ENCODE data around the gene COA1. TPM values are rescaled to one million over a fixed set of nuclear protein-coding genes. Genes with fewer than 3 reads are reported as not detected.
A peak's percentile ranks its signal among the peaks of the same experiment; 100 is the strongest.
"Not testable (repeated sequence)": the region's sequence is repeated elsewhere in the genome, so short reads cannot be mapped to it uniquely, and the experiment has no call there.

COA1 gene, protein sequence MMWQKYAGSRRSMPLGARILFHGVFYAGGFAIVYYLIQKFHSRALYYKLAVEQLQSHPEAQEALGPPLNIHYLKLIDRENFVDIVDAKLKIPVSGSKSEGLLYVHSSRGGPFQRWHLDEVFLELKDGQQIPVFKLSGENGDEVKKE
- total RNA-seq (ENCODE audit: insufficient read depth, low replicate concordance) = 64.8 TPM

DNA sequence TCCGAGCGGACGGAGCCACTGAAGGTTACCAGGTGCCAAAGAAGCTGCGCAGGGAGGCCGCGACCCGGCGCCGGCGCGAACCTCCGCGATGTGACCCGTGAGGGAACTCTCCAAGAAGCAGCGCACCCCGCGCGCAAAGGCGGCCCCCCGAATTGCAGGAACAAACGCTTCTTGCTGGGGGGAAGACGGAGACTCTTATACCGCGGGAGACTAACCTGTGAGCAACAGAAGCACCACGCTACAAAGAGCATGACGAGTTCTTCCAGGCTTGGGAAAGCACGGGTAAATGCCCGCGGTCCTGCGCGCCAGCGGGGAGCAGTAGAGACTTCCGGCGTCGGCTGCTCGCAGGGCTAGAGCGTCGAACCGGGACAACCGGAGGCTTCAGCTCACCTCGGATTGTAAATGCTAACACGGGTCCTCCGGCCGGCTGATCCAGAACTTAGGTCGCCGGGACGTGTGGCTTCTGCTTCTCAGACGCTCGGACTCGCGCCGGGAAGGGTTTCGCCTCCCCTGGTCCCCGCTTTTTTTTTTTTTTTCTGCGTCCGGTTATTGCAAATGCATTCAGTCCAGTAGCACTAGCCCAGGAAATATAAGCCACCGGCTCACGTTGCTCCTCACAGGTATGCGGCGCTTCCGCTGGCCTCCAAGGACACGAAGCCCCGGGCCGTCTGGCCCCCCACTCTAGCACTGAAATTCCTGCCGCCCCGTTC lies at the start of gene COA1:
TSS of gene COA1 (minus strand) at position 310 of the 710 bp plus-strand sequence. CDS start 80,909 bp downstream, outside the sequence.
- peak; percentile 91 for DNase-seq (ENCODE audit: low spot score)

DNA sequence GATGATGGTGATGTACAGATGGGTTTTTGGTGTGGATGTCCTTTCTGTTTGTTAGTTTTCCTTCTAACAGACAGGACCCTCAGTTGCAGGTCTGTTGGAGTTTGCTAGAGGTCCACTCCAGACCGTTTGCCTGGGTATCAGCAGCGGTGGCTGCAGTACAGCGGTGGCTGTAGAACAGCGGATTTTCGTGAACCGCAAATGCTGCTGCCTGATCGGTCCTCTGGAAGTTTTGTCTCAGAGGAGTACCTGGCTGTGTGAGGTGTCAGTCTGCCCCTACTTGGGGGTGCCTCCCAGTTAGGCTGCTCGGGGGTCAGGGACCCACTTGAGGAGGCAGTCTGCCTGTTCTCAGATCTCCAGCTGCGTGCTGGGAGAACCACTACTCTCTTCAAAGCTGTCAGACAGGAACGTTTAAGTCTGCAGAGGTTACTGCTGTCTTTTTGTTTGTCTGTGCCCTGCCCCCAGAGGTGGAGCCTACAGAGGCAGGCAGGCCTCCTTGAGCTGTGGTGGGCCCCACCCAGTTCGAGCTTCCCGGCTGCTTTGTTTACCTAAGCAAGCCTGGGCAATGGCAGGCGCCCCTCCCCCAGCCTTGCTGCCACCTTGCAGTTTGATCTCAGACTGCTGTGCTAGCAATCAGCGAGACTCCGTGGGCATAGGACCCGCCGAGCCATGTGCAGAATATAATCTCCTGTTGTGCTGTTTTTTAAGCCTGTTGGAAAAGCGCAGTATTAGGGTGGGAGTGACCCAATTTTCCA lies 49.1 kb upstream of the COA1 start:
- not testable (repeated sequence) for DNase-seq (ENCODE audit: low spot score)

DNA sequence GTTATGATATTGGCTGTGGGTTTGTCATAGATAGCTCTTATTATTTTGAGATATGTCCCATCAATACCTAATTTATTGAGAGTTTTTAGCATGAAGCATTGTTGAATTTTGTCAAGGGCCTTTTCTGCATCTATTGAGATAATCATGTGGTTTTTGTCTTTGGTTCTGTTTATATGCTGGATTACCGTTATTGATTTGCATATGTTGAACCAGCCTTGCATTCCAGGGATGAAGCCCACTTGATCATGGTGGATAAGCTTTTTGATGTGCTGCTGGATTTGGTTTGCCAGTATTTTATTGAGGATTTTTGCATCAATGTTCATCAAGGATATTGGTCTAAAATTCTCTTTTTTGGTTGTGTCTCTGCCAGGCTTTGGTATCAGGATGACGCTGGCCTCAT lies 45.9 kb upstream of the COA1 start:
- not testable (repeated sequence) for DNase-seq (ENCODE audit: low spot score)

DNA sequence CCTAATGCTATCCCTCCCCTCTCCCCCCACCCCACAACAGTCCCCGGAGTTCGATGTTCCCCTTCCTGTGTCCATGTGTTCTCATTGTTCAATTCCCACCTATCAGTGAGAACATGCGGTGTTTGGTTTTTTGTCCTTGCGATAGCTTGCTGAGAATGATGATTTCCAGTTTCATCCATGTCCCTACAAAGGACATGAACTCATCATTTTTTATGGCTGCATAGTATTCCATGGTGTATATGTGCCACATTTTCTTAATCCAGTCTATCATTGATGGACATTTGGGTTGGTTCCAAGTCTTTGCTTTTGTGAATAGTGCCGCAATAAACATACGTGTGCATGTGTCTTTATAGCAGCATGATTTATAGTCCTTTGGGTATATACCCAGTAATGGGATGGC lies 43.9 kb upstream of the COA1 start:
- DNase-seq (ENCODE audit: low spot score) = not testable (repeated sequence)

DNA sequence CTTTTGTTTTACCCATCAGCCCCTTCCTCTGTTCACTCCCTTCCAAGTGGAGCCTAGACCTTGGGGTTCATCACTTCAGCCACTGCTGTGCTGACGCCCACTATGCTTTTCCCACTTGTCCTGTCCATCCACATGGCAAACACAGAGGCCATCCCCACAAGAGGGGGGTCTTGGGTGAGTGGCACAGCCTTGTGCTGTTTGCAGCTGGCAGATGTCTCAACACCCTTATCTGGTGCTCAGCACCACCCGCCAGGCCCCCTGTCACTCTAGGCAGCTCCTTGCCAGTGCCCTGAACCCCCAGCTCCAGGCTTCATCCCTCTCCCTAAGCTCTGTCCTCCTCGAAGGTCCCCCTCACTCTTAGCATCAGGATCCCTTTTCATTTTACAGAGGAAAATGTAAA lies 42.2 kb upstream of the COA1 start:
- DNase-seq (ENCODE audit: low spot score) = no peak

DNA sequence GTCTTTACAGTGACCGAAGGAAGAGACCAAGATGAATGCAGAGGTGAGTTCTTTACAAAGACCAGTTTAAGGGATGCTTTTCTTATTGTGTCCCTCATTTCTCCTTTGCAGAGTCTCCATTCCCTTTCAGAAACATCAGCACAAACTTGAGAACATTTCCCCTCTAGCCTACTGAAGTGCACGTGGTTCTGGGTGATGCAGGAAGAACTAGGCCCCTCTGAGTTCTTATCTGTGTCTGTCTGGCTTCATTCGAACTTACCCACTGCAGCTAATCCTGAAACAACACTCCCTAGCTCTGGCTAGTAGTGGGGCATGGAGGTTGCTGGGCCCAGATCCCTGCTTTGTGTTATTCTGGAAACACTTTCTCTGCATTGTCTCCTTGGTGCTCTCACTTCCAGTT lies 41.8 kb upstream of the COA1 start:
- no peak for DNase-seq (ENCODE audit: low spot score)

DNA sequence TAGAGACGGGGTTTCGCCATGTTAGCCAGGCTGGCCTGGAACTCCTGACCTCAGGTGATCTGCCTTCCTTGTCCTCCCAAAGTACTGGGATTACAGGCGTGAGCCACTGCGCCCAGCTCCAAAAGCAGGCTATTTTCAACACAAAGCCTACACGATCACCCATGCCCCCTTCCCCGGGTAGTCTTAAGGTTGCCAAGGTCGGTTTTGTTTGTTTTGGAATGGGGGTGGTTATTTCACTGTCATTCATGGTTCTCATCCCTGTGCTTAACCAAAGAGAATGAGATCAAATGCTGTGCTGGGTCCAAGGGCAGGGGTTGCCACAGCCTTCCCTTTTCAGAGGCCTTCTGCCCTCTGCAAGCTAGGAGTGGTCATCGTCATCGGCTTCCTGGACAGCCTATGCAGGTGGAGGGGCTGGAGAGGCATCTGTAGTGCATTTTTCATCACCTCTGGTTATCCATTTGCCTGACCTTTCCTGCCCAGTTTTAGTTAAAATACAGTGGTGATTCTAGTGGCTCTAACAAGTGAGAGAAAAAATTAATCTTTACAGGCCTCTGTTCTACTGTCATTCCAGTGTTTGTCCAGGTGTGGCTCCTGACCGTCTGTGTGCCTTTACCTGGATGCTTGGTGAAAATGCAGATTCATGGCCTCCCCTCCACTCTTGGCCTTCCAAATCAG lies 40.6 kb upstream of the COA1 start:
- DNase-seq (ENCODE audit: low spot score) = no peak

DNA sequence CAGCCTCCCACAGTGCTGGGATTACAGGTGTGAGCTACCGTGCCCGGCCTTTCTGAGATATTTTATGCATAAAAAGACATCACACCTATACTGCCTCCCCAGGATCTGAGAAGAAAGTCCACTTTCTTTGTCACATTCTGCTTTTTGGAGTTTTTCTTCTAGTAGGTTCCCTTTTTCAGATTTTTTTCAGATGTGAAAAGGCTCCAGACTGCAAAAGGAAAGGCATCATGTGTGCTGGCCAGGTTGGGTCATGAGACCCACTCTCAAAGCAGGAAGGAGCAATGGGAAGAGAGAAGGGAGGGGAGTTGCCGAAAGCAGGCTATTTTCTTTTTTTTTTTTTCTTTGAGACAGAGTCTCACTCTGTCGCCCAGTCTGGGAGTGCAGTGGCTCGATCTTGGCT lies 40.0 kb upstream of the COA1 start:
- no peak for DNase-seq (ENCODE audit: low spot score)

DNA sequence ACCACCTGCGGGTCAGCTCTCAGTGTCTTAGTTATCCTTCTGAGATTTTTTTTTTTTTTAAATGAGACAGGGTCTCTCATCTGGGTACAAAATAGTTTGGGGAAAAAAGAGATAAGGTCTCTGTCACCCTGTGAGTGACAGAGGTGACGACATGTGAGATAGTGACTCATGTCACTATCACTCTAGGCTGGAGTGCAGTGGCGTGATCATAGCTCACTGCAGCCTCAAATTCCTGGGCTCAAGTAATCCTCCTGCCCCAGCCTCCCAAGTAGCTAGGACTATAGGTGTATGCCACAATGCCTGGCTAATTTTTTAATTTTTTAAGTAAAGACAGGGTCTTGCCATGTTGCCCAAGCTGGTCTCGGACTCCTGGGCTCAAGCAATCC lies 39.6 kb upstream of the COA1 start:
- DNase-seq (ENCODE audit: low spot score) = no peak

DNA sequence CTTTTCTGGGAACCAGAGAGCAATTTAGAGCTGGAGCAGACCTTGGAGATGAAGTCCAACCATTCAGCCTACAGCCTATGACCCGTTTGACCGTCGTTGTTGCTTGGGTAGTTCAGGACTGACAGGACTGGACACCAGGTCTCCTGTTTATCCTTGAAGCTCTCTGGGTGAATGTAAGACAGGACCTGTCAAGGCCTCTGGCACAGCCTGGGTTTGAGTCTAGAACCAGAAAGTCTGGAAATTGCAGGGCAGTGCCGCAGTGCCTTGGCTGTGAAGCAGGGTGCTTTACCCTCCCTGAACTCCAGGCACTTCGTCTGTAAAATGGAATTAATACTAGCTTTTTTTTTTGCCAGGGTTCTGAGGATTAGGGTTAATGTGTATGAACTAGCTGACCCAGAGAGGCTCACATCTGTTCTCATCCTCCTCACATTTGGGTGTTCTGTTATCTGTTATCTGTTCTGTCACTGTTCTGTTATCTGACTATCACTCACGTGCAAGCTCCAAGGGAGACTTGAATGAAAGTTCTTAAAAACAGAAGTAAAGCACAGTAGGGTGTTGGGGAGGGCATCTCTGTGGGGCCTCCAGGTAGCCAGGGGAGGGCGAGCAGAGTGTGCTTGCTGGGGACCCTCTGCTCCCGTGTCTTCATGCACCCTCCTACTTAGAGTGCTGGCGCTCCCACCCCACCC lies 39.0 kb upstream of the COA1 start:
- no peak for DNase-seq (ENCODE audit: low spot score)

DNA sequence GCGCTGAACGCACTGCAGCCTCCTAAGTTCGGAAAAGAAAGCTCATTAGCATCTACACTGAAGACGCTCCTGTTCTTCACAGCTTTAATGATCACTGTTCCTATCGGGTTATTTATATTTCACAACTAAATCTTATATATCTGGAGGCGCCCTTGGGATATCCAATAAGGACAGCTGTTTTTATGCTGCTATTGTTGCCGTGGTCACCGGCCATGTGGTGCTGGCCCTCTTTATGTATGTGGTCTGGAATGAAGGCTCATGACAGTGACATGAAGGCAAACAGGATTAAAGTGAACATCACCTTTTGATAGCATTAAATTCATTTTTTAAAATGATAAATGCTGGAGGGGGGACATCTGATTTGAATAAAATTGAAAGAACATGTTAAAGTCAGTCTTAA lies 38.0 kb upstream of the COA1 start:
- no peak for DNase-seq (ENCODE audit: low spot score)

DNA sequence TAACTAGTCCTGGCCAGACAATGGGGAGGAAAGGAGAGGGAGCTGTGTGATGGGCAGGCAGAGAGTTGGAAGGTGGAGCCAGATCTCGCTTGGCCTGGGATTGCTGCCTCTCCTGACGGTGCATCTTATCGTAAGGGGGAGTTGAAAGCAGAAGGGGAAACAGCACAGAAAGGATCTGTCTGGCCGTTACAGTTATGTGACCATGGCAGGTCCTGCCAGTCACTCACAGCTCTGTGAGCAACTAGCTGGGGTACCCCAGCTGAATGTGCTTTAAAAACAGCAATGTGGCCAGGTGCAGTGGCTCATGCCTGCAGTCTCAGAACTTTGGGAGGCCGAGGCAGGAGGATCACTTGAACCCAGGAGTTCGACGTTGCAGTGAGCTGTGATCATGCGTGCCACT lies 37.2 kb upstream of the COA1 start:
- no peak for DNase-seq (ENCODE audit: low spot score)

DNA sequence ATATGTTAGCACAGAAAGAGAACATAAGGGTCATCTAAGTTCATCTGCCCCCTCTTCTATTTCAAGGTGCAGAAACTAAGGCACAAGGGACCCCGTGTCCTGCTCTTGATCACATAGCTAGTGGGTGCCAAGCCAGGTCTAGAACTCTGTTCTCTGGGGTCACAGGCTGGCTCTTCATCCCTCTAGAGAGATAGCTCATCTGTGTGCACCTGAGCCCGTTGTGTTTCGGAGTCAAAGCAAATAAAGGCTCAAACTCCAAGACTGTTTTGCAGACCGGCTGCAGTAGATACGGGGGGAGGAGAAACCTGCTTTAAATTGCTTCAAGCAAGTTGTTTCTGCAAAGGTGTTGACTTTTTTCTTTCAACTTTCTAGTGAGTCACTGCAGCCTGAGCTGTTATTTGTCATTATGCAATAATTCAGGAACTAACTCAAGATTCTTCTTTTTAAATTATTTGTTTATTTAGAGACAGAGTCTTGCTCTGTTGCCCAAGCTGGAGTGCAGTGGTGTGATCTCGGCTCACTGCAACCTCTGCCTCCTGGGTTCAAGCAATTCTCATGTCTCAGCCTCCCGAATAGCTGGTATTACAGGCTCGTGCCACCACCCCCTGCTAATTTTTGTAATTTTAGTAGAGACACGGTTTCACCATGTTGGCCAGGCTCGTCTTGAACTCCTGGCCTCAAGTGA lies 35.6 kb upstream of the COA1 start:
- no peak for DNase-seq (ENCODE audit: low spot score)

DNA sequence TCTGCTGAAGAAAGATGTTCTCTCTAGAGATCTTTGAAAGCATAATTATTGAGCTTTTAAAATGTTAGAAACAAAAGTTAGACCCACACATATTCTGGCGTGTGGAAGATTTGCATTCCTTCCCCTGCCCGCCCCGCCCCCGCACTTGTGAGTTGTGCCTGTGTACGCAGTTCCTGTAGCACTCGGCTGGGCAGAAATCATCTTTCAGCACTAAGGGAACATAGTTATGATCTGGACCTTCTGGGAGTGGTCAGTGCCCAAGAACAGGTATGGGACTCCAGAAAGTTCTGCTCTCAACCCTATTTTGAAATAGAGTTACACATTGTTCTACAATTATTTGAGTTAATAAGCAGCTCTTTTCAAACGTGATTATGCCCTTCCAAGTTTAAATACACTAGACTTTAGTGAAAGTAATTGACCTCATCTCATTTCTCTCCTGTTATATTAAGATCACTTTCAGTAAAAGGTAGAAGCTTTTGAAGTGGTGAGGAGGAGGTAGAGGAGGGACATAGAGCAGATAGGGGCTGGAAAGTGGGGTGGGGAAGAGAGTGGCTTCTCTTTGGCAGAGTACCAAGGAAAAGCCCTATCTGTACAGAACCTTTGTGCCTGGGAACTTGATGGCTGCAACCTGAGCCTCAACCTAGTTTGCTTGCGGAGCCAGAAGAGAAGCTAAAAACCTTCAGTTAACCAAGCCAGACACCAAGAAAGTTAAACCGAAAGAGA lies 34.9 kb upstream of the COA1 start:
- no peak for DNase-seq (ENCODE audit: low spot score)

DNA sequence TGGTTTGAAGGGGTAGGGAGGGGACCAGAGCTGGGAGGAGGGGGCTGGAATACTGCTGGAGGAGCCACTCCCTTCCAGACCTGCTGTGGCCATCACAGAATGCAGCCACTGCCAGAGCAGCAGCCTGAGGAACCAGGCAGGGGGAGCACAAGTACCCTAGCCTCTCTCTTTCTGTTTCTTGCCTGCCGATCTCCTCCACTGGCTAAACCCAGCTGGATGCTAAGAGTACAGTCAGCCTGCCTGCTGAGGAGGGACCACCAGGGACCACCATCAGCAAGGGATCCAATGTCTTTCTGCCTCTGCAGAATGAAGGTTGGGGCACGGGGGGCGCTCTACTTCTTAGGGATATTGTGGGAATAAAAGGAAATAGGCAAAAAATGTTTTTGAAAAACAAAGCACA lies 33.9 kb upstream of the COA1 start:
- DNase-seq (ENCODE audit: low spot score) = no peak

DNA sequence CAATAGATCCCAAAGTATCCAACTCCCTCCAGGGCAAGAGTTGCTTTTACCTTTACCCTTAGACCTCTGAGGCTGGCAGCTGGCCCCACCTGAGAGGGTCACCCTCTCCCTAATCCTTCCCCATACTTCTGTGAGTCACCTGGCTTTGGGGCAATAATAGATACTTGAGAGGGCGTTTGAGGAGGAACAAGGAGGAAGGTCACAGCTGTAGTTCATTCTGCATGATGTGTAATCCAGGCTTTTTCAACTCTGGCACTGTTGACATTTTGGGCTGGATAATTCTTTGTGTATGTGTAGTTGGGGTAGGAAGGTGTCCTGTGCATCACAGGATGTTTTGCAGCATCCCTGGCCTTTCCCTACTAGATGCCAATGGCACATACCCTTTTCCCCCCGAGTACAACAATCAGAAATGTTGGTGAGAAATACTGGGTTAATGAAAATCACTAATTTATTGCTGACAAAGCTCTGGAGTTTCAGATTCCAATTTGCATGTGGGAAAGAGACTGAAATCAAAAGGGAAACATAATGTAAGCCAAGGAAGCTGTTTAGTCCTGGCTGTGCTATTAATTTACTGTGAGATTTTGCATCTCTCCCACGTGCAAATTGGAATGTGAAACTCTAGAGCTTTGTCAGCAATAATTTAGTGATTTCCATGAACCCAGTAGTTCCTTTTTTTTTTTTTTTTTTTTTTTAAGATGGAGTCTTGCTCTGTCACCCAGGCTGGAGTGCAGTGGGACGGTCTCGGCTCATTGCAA lies 32.8 kb upstream of the COA1 start:
- no peak for DNase-seq (ENCODE audit: low spot score)

DNA sequence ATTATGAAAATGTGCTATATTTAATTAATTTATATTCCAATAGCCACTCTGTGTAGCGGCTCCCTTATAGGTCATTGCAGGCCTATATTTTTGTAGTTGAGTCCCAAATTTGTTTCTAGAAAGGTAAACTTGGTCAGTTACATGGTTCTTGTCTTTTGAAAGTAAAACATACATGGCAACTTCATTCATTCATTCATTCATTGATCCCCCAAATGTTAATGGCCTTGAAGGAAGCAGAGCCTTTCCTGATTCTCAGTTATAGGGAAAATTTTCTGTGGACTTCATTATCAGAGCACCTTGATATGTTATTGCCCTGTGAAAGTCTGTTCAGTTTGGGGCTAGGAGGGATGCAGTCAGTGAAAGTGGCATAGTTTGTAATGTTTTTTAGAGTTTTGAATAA lies 32.1 kb upstream of the COA1 start:
- DNase-seq (ENCODE audit: low spot score) = no peak

DNA sequence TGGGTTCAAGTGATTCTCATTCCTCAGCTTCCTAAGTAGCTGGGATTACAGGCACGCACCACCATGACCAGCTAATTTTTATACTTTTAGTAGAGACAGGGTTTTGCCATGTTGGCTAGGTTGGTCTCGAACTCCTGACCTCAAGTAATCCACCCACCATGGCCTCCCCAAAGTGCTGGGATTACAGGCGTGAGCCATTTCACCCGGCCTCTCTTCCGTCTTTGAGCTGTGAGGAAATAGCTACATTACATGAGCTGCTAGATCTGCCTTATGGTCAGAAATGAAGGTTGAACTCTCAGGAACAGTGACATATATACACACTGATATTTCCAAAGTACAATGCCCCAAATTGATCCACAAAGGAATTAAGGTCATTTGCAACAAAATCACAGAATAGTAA lies 31.5 kb upstream of the COA1 start:
- DNase-seq (ENCODE audit: low spot score) = no peak

DNA sequence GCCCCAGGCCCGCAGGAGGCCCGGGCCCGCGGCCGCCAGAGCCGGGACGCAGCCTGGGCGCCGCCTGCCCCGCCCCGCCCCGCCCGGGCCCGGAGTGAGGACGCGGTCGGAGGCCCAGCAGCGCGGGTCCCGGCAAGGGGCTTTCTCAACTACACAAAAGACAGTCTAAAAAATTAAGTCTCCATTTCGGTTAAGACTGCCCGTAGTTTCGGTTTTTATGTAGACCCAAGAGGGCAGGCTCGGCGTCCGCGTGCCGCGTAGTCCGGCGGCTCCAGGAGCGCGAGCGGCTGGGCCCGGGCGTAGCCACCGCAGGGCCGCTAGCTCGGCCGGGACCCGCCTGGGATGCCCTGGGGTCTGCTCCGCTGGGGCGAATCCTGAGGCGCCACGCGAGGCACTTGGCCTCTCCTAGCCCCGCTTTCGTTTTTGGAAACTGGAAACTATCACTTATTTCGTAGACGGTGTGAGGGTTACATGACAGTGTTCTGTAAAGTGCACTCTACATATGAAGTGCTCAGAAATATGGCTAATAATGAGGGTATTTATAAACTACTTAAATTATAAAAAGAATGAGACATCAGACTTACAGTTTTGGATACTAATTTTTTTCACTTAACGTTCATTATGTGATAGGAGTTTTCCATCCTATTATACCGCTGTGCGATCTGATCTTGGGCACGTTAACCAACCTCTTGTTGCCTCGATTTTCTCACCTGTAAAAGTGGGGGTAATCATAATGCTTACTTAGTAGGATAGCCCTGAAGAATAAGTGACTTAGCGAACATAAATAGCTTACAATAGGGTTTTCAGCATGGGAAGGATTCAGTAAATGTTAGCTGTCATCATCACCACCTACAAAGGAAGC lies 29.7 kb upstream of the COA1 start:
- peak; percentile 46 for DNase-seq (ENCODE audit: low spot score)

All from umbilical cord (tissue), 2 donors.